Testis (tissue), 3 donors: ENCODE measurements around the gene ARVCF. TPM values are rescaled to one million over a fixed set of nuclear protein-coding genes. Genes with fewer than 3 reads are reported as not detected.

Experiments used
- DNase-seq: peaks from one replicate; pipeline ENCODE4 v3.0.0-alpha.2; 2019
- H3K27ac ChIP-seq, 2 donors: fragments of 200-600 bp; sonication (generic); one replicate each; pipeline ENCODE4 v1.5.1; 2019
- H3K27me3 ChIP-seq: fragments of 200-600 bp; sonication (generic); one replicate; pipeline ENCODE4 v1.5.1; 2019
- H3K36me3 ChIP-seq: fragments of 200-600 bp; sonication (generic); one replicate; pipeline ENCODE4 v1.5.1; 2017; ENCODE audit warnings: low read depth; ENCODE audit errors: missing control alignments
- H3K4me1 ChIP-seq: fragments of 200-600 bp; sonication (generic); one replicate; pipeline ENCODE4 v1.5.1; 2019
- H3K4me3 ChIP-seq, 2 donors: fragments of 200-600 bp; sonication (generic); one replicate each; pipeline ENCODE4 v1.5.1; 2017 to 2019
- H3K9me3 ChIP-seq: fragments of 200-600 bp; sonication (generic); one replicate; pipeline ENCODE4 v1.5.1; 2017
- POLR2A ChIP-seq: fragments of 450-650 bp; IDR thresholded peaks from one replicate; pipeline ENCODE4 v1.6.1; 2017; ENCODE audit warnings: antibody characterized with exemption, mild to moderate bottlenecking, moderate library complexity
- WGBS, 2 donors: methylation state at CpG; one replicate each; pipeline ENCODE4 v1.1.5; 2018; 5-methylcytosine and 5-hydroxymethylcytosine counted together
- intact Hi-C: fragments of 100-400 bp; cut with DNase I; formaldehyde crosslinking; loops from one replicate; pipeline ENCODE4 v1.15.1; 2023; ENCODE audit warnings: low total_unique reads
- polyA plus RNA-seq: library from polyadenylated mRNA; stranded (reverse); fragments of 350-450 nt; fragmentation: Illumina TruSeq; extraction: RNeasy Lipid Tissue Mini Kit (QIAGEN cat#74804); gene quantifications from one replicate; pipeline ENCODE4 v1.2.3, GENCODE V29; 2014; ENCODE audit warnings: low read depth, low replicate concordance; ENCODE audit not compliant: insufficient read depth
- total RNA-seq, 2 donors: library from RNA; depleted of rRNA; stranded (reverse); fragments of >200 nt; gene quantifications; one replicate each; pipeline ENCODE4 v1.2.3, GENCODE V29; 2016
- TF ChIP-seq, protein P1 (sequence below), 3 experiments: fragments of 450-650 bp in 2 of 3; fragments of 200-600 bp in 1 of 3; sonication (generic) in 1 of 3; IDR thresholded peaks; one replicate each; pipeline ENCODE4 v1.5.1; 2016 to 2019; ENCODE audit warnings: antibody characterized with exemption in 3 of 3, mild to moderate bottlenecking in 2 of 3, moderate library complexity in 1 of 3

ARVCF gene
- total and polyA plus RNA-seq, 3 donors from 2014 or later: 21.1 to 57.7 (median 43.2) TPM

DNA sequence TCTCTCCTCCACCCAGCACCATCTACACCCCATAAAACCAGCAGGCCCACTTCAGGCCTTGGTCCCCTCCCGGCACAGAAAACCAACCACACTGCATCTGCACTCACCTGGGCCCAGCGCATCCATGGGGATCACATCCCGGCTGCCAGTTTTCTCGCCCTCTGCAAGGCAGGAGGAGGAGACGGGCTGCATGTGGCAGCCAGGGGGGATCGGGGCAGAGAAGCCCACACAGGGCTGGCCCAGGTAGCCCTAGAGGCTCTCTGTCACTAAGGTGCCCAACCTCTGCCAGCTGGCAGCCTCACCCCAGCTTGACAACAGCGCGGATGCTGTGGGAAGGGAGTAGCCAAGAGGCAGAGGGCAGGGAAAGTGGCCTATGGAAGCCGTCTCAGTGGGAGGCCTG lies 44.4 kb downstream of the ARVCF start:
- Histone ChIP-seq H3K36me3 (no peaks in the 10 kb centered on the region), H3K27ac (no peak overlapping the region), H3K4me1 (no peaks in the 10 kb centered on the region), H3K27me3 (no peaks in the 10 kb centered on the region), H3K4me3 (no peak overlapping the region), H3K9me3 (no peaks in the 10 kb centered on the region)
- TF ChIP-seq, protein P1, sequence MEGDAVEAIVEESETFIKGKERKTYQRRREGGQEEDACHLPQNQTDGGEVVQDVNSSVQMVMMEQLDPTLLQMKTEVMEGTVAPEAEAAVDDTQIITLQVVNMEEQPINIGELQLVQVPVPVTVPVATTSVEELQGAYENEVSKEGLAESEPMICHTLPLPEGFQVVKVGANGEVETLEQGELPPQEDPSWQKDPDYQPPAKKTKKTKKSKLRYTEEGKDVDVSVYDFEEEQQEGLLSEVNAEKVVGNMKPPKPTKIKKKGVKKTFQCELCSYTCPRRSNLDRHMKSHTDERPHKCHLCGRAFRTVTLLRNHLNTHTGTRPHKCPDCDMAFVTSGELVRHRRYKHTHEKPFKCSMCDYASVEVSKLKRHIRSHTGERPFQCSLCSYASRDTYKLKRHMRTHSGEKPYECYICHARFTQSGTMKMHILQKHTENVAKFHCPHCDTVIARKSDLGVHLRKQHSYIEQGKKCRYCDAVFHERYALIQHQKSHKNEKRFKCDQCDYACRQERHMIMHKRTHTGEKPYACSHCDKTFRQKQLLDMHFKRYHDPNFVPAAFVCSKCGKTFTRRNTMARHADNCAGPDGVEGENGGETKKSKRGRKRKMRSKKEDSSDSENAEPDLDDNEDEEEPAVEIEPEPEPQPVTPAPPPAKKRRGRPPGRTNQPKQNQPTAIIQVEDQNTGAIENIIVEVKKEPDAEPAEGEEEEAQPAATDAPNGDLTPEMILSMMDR (IDR thresholded peaks at IDR 0.05): no peak
- TF ChIP-seq POLR2A: no peak
- 84 to 90% methylated on average over 9 of the region's 9 CpGs for WGBS, 2 donors
- intact Hi-C loops: loop anchor here (5.0 kb wide), 1 partner anchor 40 kb away; no protein-coding TSS in a partner anchor
- DNase-seq: no peak

DNA sequence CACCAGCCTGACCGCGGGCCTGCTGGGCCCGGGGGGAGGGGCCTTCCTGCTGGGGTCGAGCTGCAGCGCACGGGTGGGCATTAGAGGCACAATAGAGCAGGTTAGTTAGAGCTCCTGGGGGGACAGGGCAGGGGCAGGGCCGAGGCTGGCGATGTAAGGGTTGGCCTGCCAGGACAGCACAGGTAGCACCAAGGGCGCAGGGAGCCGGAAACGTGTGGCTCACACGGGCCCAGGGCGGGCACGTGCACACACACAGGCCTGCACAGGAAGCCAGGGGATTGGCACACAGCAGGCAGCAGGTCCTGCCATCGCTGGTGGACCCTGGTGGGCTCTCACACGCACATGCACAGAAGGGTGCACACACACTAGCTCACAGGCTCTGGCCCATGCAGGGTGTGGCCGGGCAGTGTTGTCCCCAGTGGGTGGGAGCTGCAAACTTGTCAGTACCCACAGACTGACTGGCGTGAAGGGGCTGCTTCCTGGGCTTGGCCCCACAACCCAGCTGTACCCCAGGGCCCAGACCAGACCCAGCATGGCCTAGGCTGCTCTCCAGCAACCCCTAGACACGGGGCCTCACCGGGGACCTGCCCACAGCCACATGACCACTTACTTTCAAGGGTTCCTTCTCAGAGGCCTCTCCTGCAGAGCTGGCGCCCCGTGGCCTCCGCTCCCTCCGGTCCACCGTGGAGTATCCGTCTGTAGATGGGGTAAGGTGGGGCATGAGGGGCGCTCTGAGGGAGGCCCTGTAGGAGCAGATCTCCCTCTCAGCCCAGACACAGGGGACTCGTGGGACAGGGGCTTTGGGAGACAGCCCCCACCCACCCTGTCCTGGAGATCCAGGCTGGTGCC lies 45.1 kb downstream of the ARVCF start:
- no peak for TF ChIP-seq POLR2A
- TF ChIP-seq, protein P1 (IDR thresholded peaks at IDR 0.05): no peak
- Histone ChIP-seq H3K4me3 (no peak overlapping the region), H3K36me3 (no peaks in the 10 kb centered on the region), H3K27ac (no peak overlapping the region), H3K9me3 (no peaks in the 10 kb centered on the region), H3K27me3 (no peaks in the 10 kb centered on the region), H3K4me1 (no peaks in the 10 kb centered on the region)
- intact Hi-C loops: loop anchor here (5.0 kb wide), 1 partner anchor 41 kb away; no protein-coding TSS in a partner anchor
- no peak for DNase-seq
- 76 to 80% methylated on average over 13 to 26 of the region's 28 CpGs for WGBS, 2 donors

DNA sequence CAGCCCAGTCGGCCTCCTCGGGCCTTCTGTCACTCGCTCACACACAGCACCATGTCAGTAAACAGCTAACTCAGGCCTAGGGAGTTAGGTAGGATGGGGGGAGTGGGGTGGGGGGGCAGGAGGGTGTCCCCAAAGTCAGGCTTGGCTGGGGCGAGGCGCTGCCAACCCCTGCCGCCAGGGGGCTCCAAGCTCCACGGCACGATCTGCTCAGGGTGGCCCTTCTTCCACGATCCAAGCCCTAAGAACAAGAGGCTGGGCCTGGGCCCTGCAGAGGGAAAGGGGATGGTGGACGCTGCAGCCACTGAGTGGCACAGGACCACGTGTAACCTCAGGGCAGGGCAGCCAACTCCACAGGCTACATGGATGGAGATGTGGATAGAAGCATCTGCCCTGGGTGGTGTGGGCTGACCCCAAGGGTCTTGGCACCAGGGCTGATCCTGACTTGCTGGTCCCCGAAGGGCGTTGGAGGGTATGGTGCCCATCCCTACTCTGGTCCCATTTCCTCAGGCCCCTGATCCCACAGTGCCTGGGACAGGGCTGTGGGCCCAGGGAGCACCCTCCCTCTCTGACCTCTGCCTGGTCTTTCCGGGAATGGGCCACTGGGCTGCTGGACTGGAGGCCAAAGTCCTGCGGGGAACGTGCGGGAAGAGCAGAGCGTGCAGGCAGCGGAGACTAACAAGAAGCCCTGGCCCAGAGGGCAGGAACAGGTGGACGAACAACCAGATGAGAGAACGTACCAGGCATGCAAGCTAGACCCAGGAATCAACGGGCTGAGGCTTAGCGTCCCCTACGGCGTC lies 45.9 kb downstream of the ARVCF start:
- TF ChIP-seq POLR2A: no peak
- TF ChIP-seq, protein P1 (IDR thresholded peaks at IDR 0.05): peak; percentile 55 to 89 (median 75)
- no peaks in the 10 kb centered on the region for H3K9me3 ChIP-seq
- H3K4me3 ChIP-seq: no peak overlapping the region
- H3K36me3 ChIP-seq: no peaks in the 10 kb centered on the region
- intact Hi-C loops: loop anchor here (5.0 kb wide), 1 partner anchor 42 kb away; no protein-coding TSS in a partner anchor
- no peaks in the 10 kb centered on the region for H3K27me3 ChIP-seq
- H3K27ac ChIP-seq: no peak overlapping the region
- peak; percentile 56 for DNase-seq
- no peaks in the 10 kb centered on the region for H3K4me1 ChIP-seq
- WGBS, 2 donors: 61 to 74% methylated on average over 18 to 25 of the region's 25 CpGs

DNA sequence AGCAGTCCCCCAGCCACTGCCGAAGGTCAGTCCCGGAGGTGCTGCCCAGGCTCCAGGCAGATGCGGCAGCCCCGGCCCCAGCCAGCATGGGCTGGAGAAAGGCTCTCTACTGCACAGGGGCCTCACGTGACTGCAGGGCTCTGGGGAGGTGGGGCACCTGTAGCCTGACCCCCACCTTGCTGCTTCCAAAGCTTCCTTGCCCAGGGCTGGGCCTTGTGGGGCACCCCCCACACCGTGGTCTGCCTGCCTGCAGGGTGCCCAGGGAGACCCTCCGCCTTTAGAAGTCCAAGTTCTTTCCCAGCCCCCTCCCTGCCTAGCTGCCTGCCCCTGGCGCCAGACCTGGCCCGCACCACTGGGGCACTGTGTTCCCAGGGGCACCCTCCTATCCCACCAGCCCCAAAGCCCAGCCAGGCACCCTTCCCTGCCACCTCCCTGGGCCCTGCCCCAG lies 46.6 kb downstream of the ARVCF start:
- H3K27me3 ChIP-seq: no peaks in the 10 kb centered on the region
- intact Hi-C loops: loop anchor here (5.0 kb wide), 1 partner anchor 42 kb away; no protein-coding TSS in a partner anchor
- no peak for DNase-seq
- H3K9me3 ChIP-seq: no peaks in the 10 kb centered on the region
- H3K36me3 ChIP-seq: no peaks in the 10 kb centered on the region
- no peaks in the 10 kb centered on the region for H3K4me1 ChIP-seq
- no peak for TF ChIP-seq POLR2A
- TF ChIP-seq, protein P1 (IDR thresholded peaks at IDR 0.05): no peak
- no peak overlapping the region for H3K27ac ChIP-seq
- no peak overlapping the region for H3K4me3 ChIP-seq
- WGBS, 2 donors: 71 to 74% methylated on average over 9 of the region's 9 CpGs
